HG03442 (cell line): ENCODE data around the gene CSNK2A3.

Source experiments
- ATAC-seq: cut with Tn5 transposase; IDR thresholded peaks from one replicate; pipeline ENCODE4 v1.9.1; 2021; ENCODE audit warnings: mild to moderate bottlenecking, moderate library complexity; ENCODE audit not compliant: unreplicated experiment

Gene CSNK2A3

DNA sequence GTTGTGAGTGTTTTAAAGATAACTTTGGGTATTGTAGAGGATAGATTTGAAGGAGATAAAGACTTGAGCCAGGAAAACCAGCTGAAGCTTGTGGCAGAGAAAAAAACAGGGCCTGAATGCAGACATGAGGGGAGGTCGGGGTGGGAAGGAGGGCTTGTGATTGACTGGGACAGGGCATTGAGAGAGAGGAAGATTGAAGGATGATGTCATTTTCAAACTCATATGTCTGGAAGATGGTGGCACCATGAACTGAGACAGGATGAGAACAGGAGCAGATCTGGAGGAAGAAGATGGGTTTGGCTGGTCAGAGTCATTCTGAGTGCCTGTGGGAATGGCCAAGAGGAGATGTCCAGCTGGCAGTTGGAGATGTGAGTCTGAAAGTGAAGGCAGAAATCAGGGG is 14.7 kb downstream of the CSNK2A3 start:
- ATAC-seq, result no peak

DNA sequence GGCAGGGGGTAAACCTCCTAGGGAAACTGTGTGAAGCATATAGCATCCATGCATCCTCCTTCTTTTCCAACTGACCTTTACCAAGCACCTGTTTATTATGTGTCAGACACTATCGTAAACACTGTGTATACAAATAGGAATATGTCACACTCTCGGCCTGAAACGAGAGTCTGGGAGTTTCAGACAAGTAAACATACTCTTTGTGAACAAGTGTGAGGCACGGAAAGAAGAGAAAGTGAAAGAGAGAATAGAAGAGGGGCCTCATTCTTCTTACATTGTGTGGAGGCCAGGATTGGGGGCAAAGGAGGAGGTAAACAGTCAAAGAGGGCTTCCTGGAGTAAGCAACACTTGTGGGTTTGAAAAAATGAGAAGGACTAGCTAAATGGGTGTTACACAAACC is 16.4 kb downstream of the CSNK2A3 start:
- ATAC-seq, result no peak

DNA sequence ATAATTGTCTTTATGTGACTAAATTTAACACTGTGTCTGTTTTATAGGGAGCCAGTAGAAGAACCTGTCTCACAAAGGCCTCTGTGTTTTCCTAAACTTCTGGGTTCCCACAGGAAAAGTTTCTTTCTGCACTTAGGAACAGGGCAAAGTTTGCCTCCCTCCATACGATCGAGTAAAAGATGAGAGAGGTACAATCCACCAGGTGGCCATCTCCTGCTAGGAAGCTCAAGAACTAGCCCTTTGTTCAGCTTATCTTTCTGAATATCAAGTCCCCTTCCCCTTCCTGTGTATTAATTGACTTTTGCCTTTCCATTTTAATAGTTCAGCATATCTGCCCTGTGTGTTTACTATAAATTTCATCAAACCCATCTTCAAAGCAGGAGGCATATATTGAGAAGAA is 18.0 kb downstream of the CSNK2A3 start:
- ATAC-seq, result no peak

- no peak for ATAC-seq
Observed at GRCh38 chr11:11334607-11335006, 18.4 kb downstream of the CSNK2A3 start.

DNA sequence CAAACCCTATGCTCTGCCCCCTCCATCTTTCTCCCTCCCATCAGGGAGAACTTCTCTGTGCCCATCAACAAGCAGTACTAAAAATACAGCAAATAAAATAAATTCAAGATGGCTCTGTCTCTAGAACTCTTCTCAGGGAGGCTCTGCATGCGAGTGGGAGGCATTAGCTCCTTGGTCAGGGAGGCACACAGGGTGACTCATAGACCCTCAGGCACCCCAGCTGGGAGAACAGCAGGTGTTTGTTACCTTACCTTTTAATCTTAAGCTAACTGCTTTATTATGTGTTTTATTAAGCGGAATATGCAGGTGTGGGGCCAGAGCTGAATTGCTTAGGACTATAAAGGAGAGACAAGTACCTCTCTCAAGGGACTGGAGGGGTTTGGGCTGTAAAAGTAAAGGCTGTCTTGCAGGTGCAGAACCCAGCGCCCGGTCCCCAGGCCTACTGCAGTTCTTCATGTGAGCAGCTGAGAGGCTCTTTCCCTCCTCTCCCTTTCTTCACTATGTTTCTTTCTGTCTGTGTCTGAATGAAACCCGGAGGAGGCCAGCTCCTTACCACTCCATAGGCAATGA is 20.8 kb downstream of the CSNK2A3 start:
- ATAC-seq, result no peak

DNA sequence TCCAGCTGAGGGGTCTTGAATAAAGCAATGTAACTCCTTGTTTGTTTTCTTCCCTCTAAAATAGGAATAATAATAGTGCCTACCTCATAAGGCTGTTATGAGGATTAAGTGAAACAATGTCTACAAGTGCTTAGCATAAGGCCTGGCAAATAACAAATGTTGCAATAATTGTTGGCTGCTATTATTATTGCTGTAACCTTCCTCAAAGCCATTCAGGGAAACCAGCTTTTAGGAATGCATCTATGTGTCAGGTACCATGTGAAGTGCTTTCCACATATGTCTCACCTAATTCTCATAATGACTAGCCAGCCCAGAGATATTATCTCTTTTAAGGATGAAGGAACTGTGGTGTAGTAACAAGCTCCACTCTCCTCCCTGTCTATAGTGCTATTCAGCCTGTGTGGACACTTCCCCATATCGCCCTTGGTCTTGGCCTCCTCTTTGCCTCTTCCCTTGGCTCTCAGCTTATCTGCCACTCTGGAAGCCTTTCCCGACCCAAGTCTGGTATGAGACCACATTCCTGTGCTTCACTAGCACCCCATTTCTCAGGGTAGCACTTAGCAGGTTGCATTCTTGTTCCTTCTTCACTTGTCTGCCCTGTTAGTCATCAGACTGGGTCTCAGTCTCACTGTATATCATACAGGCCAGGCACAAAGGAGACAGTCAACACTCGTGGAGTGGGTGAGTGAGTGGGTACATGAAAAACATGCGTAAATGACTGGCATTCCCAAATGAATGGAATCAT is 23.8 kb downstream of the CSNK2A3 start:
- no peak for ATAC-seq

- ATAC-seq, result no peak
Observed at GRCh38 chr11:11324090-11324489, 29.0 kb downstream of the CSNK2A3 start.

DNA sequence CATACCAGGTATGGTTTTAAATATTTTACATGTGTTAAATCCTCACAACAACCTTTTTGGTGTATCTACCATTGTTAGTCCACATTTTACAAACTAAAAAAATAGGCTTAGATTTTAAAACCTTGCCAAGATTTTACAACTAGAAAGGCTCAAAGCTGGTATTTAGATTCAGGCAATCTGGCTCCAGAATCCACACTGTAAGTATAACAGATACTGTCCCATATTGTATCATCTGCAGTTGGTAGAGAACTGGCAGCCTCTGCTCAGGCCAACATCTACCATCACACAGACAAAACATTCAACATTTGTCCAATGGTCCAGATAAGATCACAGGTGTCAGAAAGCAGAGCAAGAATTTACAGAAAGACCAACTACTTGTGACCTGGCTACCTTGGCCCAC is 30.9 kb downstream of the CSNK2A3 start:
- no peak for ATAC-seq

- no peak for ATAC-seq
Observed at GRCh38 chr11:11320825-11321224, 32.2 kb downstream of the CSNK2A3 start.

- no peak for ATAC-seq
Observed at GRCh38 chr11:11318961-11319360, 34.1 kb downstream of the CSNK2A3 start.

DNA sequence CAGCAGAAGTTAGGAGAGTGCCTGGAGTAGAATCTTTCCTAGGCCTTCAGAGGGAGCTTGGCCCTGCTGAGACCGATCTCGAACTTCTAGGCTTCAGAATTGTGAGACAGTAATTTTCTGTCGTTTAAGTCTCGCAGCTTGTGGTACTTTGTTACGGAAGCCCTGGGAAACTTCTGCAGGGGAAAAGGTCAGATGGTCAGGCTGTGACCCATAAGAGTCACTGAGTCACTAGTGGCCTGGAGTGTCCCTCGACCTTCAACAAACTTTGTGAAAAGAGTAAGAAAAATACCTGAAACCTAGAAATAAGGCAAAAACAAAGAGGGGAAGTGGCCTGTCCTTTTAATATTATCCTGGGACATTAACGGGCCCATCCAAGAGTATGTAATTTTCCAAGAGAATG is 34.6 kb downstream of the CSNK2A3 start:
- no peak for ATAC-seq

GRCh38 chr11:11316651-11317230 is 36.3 kb downstream of the CSNK2A3 start:
- ATAC-seq, result no peak

GRCh38 chr11:11313902-11314692 is 39.0 kb downstream of the CSNK2A3 start:
- no peak for ATAC-seq

DNA sequence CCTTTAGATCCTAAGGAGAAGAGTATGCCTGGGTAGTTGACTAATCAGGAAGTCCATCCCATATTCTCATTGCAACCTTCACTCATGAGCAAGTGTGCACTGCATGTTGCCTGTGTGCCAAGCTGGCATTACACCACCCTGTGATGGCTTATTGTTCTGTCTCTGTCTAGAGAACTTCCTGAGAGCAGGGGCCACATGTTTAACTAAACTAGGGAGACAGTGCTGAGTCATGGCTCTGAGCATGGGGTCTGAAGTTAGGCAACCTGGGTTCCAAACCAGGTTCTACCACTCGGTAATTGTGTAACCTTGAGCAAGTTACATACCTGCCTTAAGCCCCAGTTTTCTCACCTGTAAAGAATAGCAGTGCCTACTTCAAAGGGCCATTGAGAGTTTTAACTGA is 39.6 kb downstream of the CSNK2A3 start:
- no peak for ATAC-seq

GRCh38 chr11:11312738-11313137 is 40.3 kb downstream of the CSNK2A3 start:
- ATAC-seq, result no peak

DNA sequence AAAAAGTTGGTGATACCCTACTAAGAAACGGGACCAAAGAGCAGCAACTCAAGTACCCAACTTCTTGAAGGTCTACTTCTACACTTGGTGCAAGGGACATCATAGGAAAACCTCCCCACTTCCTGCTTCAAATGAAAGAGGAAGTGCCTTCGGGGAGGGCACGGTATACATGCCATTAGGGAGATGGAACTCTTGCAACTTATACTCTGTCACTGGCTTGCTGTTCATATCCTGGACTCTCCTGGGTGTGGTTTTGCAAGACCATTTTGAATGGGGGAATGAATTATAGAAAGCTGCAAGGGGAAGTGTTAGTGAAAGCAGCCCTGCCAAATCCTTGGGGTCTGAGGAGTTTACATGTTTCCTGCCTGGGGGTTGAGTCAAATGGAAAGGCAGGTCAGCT is 41.9 kb downstream of the CSNK2A3 start:
- no peak for ATAC-seq

DNA sequence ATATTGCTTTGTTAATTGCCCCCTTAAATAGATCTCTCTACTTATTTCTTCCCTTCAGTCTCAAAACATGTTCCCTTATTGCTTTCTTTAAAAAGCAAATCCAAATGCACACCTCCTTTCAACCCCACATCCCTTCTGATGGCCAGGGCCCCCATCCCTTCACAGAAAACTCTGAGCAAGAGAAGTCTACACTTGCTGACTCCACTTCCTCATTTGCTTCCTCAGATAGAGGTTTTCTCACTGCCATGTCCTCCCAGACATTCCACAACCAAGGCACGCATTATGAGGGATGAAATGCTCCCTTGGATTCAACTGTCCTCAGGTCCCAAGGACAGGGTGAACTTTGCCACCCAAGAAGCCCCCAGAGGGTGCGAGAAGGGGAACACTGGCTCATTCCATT is 43.1 kb downstream of the CSNK2A3 start:
- no peak for ATAC-seq

DNA sequence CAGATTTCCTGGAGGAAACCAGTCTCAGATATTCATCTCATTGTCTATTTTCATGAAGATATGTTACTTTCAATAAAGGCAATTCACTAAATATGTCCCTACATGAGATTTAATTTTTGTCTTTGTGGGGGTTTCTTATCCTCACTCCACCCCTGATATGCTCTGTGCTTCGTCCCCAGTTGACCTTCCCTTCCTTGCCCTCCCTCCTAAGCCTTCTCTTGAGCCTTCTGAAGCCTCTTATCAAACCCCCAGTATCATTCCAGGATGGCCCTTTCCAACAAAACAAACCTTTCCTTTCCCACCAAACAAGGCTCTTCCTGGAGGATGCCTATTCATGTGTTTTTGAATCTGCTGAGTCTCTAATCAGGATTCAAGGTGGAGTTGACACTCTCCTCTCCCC is 44.8 kb downstream of the CSNK2A3 start:
- ATAC-seq, result no peak

DNA sequence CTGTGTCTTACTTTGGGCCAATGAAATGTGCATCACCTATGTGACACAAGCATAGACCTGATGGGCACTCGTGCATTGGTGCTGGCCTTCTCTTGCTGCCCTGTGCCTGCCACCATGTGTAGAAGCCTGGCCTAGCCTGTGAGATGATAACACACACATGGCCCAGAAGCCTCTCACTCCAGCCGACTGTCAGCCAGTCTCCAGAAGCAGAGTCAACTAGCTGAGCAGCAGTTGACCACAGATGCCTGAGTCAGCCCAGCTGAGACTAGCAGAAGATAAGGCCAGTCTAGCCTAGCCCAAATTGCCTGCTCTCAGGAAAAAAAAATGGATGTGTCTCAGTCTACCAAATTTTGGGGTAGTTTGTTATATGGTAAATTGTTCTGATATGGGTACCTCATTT is 46.2 kb downstream of the CSNK2A3 start:
- no peak for ATAC-seq

DNA sequence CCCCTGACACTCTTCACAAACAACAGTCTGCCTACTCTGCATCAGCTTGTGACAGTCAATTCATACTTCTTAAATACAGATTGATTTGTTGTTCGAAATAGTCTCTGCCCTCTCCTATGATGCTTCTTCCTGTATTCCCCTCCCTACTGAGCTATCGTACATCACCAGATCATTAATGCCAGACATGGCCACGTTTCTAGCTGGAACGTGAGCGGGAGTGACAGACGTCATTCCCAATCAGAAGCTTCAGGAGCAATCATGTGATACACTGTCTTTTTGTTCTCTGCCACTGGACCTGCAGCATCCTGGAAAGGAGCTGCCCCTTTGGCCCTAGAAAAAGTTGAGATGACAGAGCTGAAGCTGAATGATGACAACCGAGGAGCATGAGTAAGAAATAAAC is 48.5 kb downstream of the CSNK2A3 start:
- no peak for ATAC-seq

DNA sequence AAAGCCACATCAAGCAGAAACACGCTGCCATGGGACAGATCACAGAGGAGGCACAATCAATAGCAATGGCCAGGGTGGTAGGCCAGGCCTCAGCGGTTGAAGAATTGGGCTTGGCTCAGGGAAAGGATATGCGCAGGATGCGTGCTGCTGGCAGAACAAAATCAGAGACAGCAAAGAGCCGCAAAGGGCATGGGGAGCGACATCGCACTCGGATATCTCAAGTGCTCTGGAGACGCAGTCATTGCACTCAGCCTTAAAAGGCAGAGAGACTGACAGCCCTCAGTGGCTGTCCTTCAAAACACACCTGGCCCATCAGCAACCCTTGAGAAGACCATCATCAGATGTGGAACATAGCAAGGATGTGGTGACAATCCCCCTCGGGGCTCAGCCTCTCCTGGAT is 50.5 kb downstream of the CSNK2A3 start:
- no peak for ATAC-seq
